ENCODE data around the gene ZNF414.
A peak's percentile ranks its signal among the peaks of the same experiment; 100 is the strongest.

Gene ZNF414

DNA sequence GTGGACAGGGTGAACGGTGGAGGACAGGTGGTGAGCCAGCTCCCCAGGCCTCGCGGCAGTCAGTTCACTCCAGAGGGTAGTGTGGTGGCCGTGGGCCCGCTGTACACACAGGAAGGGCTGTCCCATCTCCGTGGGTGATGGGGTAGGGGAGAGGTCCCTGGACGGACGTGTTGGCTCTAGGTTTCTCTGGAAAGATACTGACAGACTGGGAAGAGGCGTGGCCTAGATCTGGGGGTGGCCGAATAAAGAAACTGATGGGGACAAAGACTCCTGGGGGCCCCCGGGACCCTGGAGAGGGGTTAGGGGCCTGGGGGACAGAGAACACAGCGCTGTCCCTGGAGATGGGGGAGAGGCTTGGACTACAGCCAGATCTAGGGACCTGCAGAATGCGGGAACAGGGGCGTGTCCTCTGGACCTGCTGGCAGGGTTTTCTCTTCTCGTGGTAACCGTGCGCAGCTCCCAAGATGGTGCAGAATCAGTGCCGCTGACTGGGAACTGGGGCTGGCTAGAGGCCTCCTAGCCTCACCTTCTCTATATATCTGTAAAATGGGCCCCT, 7.5 kb downstream of the ZNF414 start (continued):
- TF ChIP-seq, protein P1, sequence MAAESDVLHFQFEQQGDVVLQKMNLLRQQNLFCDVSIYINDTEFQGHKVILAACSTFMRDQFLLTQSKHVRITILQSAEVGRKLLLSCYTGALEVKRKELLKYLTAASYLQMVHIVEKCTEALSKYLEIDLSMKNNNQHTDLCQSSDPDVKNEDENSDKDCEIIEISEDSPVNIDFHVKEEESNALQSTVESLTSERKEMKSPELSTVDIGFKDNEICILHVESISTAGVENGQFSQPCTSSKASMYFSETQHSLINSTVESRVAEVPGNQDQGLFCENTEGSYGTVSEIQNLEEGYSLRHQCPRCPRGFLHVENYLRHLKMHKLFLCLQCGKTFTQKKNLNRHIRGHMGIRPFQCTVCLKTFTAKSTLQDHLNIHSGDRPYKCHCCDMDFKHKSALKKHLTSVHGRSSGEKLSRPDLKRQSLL (tag by site-specific recombination; IDR thresholded peaks at IDR 0.05): peak; percentile 94
- TF ChIP-seq ZNF776 (tag by site-specific recombination; IDR thresholded peaks at IDR 0.05; ENCODE audit: borderline replicate concordance) (no peak), ZNF830 (tag by site-specific recombination; IDR thresholded peaks at IDR 0.05; ENCODE audit: low read depth) (no peak), GLIS1 (tag by site-specific recombination; IDR thresholded peaks at IDR 0.05) (0 out of 2 replicates have a peak, but pooled peaks have one; percentile 15), KLF9 (tag by site-specific recombination; IDR thresholded peaks at IDR 0.05; ENCODE audit: low read depth) (peak; percentile 35; the same call in 1 of the 2 replicates)
- TF ChIP-seq, protein P2, sequence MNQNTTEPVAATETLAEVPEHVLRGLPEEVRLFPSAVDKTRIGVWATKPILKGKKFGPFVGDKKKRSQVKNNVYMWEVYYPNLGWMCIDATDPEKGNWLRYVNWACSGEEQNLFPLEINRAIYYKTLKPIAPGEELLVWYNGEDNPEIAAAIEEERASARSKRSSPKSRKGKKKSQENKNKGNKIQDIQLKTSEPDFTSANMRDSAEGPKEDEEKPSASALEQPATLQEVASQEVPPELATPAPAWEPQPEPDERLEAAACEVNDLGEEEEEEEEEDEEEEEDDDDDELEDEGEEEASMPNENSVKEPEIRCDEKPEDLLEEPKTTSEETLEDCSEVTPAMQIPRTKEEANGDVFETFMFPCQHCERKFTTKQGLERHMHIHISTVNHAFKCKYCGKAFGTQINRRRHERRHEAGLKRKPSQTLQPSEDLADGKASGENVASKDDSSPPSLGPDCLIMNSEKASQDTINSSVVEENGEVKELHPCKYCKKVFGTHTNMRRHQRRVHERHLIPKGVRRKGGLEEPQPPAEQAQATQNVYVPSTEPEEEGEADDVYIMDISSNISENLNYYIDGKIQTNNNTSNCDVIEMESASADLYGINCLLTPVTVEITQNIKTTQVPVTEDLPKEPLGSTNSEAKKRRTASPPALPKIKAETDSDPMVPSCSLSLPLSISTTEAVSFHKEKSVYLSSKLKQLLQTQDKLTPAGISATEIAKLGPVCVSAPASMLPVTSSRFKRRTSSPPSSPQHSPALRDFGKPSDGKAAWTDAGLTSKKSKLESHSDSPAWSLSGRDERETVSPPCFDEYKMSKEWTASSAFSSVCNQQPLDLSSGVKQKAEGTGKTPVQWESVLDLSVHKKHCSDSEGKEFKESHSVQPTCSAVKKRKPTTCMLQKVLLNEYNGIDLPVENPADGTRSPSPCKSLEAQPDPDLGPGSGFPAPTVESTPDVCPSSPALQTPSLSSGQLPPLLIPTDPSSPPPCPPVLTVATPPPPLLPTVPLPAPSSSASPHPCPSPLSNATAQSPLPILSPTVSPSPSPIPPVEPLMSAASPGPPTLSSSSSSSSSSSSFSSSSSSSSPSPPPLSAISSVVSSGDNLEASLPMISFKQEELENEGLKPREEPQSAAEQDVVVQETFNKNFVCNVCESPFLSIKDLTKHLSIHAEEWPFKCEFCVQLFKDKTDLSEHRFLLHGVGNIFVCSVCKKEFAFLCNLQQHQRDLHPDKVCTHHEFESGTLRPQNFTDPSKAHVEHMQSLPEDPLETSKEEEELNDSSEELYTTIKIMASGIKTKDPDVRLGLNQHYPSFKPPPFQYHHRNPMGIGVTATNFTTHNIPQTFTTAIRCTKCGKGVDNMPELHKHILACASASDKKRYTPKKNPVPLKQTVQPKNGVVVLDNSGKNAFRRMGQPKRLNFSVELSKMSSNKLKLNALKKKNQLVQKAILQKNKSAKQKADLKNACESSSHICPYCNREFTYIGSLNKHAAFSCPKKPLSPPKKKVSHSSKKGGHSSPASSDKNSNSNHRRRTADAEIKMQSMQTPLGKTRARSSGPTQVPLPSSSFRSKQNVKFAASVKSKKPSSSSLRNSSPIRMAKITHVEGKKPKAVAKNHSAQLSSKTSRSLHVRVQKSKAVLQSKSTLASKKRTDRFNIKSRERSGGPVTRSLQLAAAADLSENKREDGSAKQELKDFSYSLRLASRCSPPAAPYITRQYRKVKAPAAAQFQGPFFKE (tag by site-specific recombination; IDR thresholded peaks at IDR 0.05; ENCODE audit: borderline replicate concordance): no peak

DNA sequence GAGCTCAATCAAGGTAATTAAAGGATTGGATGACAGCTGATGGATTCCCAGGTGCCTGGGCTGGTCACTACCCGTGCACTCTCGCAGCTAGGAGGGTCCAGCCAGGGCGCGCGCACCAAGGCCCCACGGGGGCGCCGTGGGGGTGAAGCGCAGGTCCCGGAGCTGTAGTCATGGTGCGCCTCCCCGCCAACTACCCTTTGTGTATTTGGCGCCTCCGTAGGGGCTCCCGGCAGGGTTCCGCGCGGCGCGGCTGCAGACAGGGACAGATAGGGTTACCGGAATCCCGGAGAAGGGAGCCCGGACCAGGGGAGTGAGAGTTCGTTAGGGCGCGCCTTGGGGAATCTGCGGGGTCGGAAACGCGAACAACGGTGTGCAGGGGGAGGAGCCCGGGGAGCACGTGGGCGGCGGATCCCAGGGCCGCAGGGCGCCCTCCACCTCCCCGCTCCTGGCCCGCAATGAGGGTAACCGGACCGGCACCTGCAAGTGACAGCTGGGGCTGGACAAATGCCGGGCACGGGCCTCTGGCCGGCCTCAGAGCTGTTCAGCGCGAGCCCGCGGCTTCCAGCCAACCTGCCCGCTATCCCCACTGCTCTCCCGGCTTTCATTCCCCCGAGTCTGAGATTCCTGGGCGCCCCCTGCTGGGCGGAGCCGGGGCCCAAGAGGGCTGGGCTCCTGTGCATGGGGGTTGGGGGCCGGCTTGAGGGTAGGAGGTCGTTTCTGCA, 8.1 kb downstream of the ZNF414 start:
- POLR2A ChIA-PET: interaction anchor here (0.6 to 1.6 kb wide), 11 partner anchors 9 to 618 kb away, joined by 3 to 12 read pairs (median 4); partner anchors contain the start of genes LRRC8E, MARCHF2, RAB11B and ZNF414
- Histone ChIP-seq H3K4me3 (ENCODE audit: low read depth, low read length) (peak overlapping the region; percentile 61), H3K36me3 (ENCODE audit: control insufficient read depth in 2 of 2, insufficient read depth in 1 of 2, low read length in 2 of 2) (no peaks in the 10 kb centered on the region), H3K4me1 (ENCODE audit: control insufficient read depth, insufficient read depth, low read length) (peaks cover 3% of the 10 kb centered on the region; the same call in 1 of the 2 replicates), H3K9me3 (ENCODE audit: control insufficient read depth, insufficient read depth, low read depth, low read length) (no peaks in the 10 kb centered on the region), H3K27ac (ENCODE audit: extremely low read depth, low read depth, low read length) (peak overlapping the region; percentile 44; the same call in 1 of the 2 replicates)
- CTCF ChIA-PET: interaction anchor here (0.6 to 2.7 kb wide), 29 partner anchors 8 to 959 kb away, joined by 3 to 15 read pairs (median 4); partner anchors contain the start of genes MARCHF2 and ZNF414
- TF ChIP-seq SP3 (tag by site-specific recombination; IDR thresholded peaks at IDR 0.05): peak; percentile 79
- no peak for TF ChIP-seq ZNF768 (tag by site-specific recombination; IDR thresholded peaks at IDR 0.05)
- TF ChIP-seq, protein P3, sequence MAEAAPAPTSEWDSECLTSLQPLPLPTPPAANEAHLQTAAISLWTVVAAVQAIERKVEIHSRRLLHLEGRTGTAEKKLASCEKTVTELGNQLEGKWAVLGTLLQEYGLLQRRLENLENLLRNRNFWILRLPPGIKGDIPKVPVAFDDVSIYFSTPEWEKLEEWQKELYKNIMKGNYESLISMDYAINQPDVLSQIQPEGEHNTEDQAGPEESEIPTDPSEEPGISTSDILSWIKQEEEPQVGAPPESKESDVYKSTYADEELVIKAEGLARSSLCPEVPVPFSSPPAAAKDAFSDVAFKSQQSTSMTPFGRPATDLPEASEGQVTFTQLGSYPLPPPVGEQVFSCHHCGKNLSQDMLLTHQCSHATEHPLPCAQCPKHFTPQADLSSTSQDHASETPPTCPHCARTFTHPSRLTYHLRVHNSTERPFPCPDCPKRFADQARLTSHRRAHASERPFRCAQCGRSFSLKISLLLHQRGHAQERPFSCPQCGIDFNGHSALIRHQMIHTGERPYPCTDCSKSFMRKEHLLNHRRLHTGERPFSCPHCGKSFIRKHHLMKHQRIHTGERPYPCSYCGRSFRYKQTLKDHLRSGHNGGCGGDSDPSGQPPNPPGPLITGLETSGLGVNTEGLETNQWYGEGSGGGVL (tag by site-specific recombination; IDR thresholded peaks at IDR 0.05): peak; percentile 44; the same call in 1 of the 2 replicates
- TF ChIP-seq, protein P4, sequence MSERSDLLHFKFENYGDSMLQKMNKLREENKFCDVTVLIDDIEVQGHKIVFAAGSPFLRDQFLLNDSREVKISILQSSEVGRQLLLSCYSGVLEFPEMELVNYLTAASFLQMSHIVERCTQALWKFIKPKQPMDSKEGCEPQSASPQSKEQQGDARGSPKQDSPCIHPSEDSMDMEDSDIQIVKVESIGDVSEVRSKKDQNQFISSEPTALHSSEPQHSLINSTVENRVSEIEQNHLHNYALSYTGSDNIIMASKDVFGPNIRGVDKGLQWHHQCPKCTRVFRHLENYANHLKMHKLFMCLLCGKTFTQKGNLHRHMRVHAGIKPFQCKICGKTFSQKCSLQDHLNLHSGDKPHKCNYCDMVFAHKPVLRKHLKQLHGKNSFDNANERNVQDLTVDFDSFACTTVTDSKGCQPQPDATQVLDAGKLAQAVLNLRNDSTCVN (tag by site-specific recombination; optimal IDR thresholded peaks at IDR 0.05): peak; percentile 96
- TF ChIP-seq ZNF341 (tag by site-specific recombination; IDR thresholded peaks at IDR 0.05; ENCODE audit: low read depth): peak; percentile 88
- TF ChIP-seq, protein P5, sequence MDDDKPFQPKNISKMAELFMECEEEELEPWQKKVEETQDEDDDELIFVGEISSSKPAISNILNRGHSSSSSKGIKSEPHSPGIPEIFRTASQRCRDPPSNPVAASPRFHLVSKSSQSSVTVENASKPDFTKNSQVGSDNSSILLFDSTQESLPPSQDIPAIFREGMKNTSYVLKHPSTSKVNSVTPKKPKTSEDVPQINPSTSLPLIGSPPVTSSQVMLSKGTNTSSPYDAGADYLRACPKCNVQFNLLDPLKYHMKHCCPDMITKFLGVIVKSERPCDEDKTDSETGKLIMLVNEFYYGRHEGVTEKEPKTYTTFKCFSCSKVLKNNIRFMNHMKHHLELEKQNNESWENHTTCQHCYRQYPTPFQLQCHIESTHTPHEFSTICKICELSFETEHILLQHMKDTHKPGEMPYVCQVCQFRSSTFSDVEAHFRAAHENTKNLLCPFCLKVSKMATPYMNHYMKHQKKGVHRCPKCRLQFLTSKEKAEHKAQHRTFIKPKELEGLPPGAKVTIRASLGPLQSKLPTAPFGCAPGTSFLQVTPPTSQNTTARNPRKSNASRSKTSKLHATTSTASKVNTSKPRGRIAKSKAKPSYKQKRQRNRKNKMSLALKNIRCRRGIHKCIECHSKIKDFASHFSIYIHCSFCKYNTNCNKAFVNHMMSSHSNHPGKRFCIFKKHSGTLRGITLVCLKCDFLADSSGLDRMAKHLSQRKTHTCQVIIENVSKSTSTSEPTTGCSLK (tag by site-specific recombination; IDR thresholded peaks at IDR 0.05): no peak
- TF ChIP-seq, protein P6, sequence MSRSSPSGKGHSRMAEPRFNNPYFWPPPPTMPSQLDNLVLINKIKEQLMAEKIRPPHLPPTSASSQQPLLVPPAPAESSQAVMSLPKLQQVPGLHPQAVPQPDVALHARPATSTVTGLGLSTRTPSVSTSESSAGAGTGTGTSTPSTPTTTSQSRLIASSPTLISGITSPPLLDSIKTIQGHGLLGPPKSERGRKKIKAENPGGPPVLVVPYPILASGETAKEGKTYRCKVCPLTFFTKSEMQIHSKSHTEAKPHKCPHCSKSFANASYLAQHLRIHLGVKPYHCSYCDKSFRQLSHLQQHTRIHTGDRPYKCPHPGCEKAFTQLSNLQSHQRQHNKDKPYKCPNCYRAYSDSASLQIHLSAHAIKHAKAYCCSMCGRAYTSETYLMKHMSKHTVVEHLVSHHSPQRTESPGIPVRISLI (tag by site-specific recombination; IDR thresholded peaks at IDR 0.05): no peak
- peak; percentile 51; the same call in 1 of the 2 replicates for TF ChIP-seq ZNF785 (tag by site-specific recombination; IDR thresholded peaks at IDR 0.05)
- no peak for TF ChIP-seq SETDB1 (IDR thresholded peaks at IDR 0.05; ENCODE audit: insufficient read length, low read length)
- TF ChIP-seq, protein P7, sequence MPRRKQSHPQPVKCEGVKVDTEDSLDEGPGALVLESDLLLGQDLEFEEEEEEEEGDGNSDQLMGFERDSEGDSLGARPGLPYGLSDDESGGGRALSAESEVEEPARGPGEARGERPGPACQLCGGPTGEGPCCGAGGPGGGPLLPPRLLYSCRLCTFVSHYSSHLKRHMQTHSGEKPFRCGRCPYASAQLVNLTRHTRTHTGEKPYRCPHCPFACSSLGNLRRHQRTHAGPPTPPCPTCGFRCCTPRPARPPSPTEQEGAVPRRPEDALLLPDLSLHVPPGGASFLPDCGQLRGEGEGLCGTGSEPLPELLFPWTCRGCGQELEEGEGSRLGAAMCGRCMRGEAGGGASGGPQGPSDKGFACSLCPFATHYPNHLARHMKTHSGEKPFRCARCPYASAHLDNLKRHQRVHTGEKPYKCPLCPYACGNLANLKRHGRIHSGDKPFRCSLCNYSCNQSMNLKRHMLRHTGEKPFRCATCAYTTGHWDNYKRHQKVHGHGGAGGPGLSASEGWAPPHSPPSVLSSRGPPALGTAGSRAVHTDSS (tag by site-specific recombination; IDR thresholded peaks at IDR 0.05): no peak
- no peak for TF ChIP-seq WT1 (tag by site-specific recombination; IDR thresholded peaks at IDR 0.05)
- peak; percentile 75; the same call in 1 of the 2 replicates for TF ChIP-seq ZNF324 (tag by site-specific recombination; IDR thresholded peaks at IDR 0.05)
